H1 (cell line): ENCODE measurements around the gene SMARCB1. TPM values are rescaled to one million over a fixed set of nuclear protein-coding genes. Genes with fewer than 3 reads are reported as not detected.

Experiments
- CTCF ChIA-PET: fragments of 300-600 bp; sonication (Branson Sonifier 250); formaldehyde crosslinking; loops from one replicate; lab custom pipeline; 2021; ENCODE audit not compliant: partially characterized antibody; lab: Charles Lee
- POLR2A ChIA-PET: fragments of 300-600 bp; sonication (Branson Sonifier 250); formaldehyde crosslinking; loops from one replicate; lab custom pipeline; 2021; ENCODE audit warnings: inconsistent platforms; ENCODE audit not compliant: partially characterized antibody; lab: Charles Lee
- DNase-seq, 2 experiments: peaks; one replicate each; pipeline versions ENCODE4 v3.0.0 to v3.0.0-alpha.2; 2010 to 2022; ENCODE audit warnings: low spot score in 2 of 2, low read depth in 1 of 2, mixed read lengths in 1 of 2
- FAIRE-seq: peaks from 2 replicates; lab custom pipeline; 2011; peaks lifted over from hg19 to GRCh38; lab: Jason Lieb, UNC
- H2AFZ ChIP-seq: 2 replicates; pipeline ENCODE4 v1.8.1; 2012; ENCODE audit warnings: low read length, inconsistent platforms
- H2AK5ac ChIP-seq: 2 replicates; pipeline ENCODE4 v1.6.1; 2013; ENCODE audit warnings: low read depth, low read length
- H2BK120ac ChIP-seq: replicated peaks from 2 replicates; pipeline ENCODE3; 2013; ENCODE audit warnings: low read depth, low read length, inconsistent platforms
- H2BK12ac ChIP-seq: 2 replicates; pipeline ENCODE4 v1.6.1; 2013; ENCODE audit warnings: low read depth, low read length
- H2BK15ac ChIP-seq: 2 replicates; pipeline ENCODE4 v1.6.1; 2013; ENCODE audit warnings: low read length
- H2BK20ac ChIP-seq: 2 replicates; pipeline ENCODE4 v1.6.1; 2013; ENCODE audit warnings: low read length
- H2BK5ac ChIP-seq: 2 replicates; pipeline ENCODE4 v1.6.1; 2013; ENCODE audit warnings: low read depth, low read length
- H3K14ac ChIP-seq: 2 replicates; pipeline ENCODE4 v1.6.1; 2013; ENCODE audit warnings: inconsistent platforms; ENCODE audit not compliant: insufficient read length
- H3K18ac ChIP-seq: 2 replicates; pipeline ENCODE4 v1.6.1; 2013; ENCODE audit warnings: low read length; ENCODE audit errors: extremely low read depth
- H3K23ac ChIP-seq: 2 replicates; pipeline ENCODE4 v1.6.1; 2013; ENCODE audit warnings: inconsistent platforms; ENCODE audit not compliant: insufficient read length
- H3K23me2 ChIP-seq: 2 replicates; pipeline ENCODE4 v1.6.1; 2013; ENCODE audit warnings: low read depth, low read length
- H3K27ac ChIP-seq: 2 replicates; pipeline ENCODE4 v1.6.1; 2011; ENCODE audit warnings: low read depth, low read length, inconsistent platforms
- H3K27me3 ChIP-seq, 4 experiments: replicated peaks in 1 of 4; 1 replicate in 1 of 4; 2 replicates in 3 of 4; pipeline versions ENCODE4 v1.6.1 to v1.8.1; 2011 to 2013; ENCODE audit warnings: low read length in 3 of 4, mild to moderate bottlenecking in 3 of 4, inconsistent platforms in 2 of 4, mixed read lengths in 2 of 4, moderate library complexity in 1 of 4; ENCODE audit not compliant: control insufficient read depth in 3 of 4, insufficient read depth in 3 of 4; ENCODE audit errors: extremely low read depth in 1 of 4
- H3K36me3 ChIP-seq, 4 experiments: 2 replicates each; pipeline versions ENCODE4 v1.6.1 to v1.8.1; 2011 to 2013; ENCODE audit warnings: mild to moderate bottlenecking in 4 of 4, low read length in 3 of 4, moderate library complexity in 2 of 4, control low read depth in 1 of 4, inconsistent platforms in 1 of 4; ENCODE audit not compliant: insufficient read depth in 4 of 4, control insufficient read depth in 2 of 4
- H3K4ac ChIP-seq: replicated peaks from 2 replicates; pipeline ENCODE3; 2013; ENCODE audit warnings: low read length, low read depth, mixed read lengths, inconsistent platforms; ENCODE audit not compliant: insufficient read length
- H3K4me1 ChIP-seq, 4 experiments: replicated peaks in 1 of 4; 1 replicate in 1 of 4; 2 replicates in 3 of 4; pipeline versions ENCODE4 v1.6.1 to v1.8.1; 2011 to 2013; ENCODE audit warnings: low read length in 3 of 4, inconsistent platforms in 2 of 4, mixed read lengths in 1 of 4; ENCODE audit not compliant: insufficient read depth in 4 of 4, control insufficient read depth in 3 of 4
- H3K4me2 ChIP-seq, 2 experiments: 2 replicates each; pipeline versions ENCODE4 v1.6.1 to v1.8.1; 2011 to 2013; ENCODE audit warnings: low read depth in 2 of 2, low read length in 2 of 2, control low read depth in 1 of 2, inconsistent platforms in 1 of 2, mild to moderate bottlenecking in 1 of 2; ENCODE audit not compliant: insufficient read depth in 1 of 2
- H3K4me3 ChIP-seq, 4 experiments: fragments of 200-600, 300-600 bp in 1 of 4; sonication (generic), shearing (Covaris generic), sonication (Bioruptor Twin) in 1 of 4; 2 replicates each; pipeline versions ENCODE4 v1.5.1 to v1.8.1; 2011 to 2016; ENCODE audit warnings: low read length in 4 of 4, low read depth in 3 of 4, control low read depth in 2 of 4, inconsistent platforms in 2 of 4, mild to moderate bottlenecking in 2 of 4, mixed read lengths in 1 of 4, moderate library complexity in 1 of 4; ENCODE audit not compliant: insufficient read depth in 2 of 4; ENCODE audit errors: extremely low read depth in 1 of 4
- H3K56ac ChIP-seq: replicated peaks from 2 replicates; pipeline ENCODE3; 2013; ENCODE audit warnings: low read depth, mild to moderate bottlenecking, mixed read lengths, low read length, inconsistent platforms; ENCODE audit not compliant: insufficient read length
- H3K79me1 ChIP-seq: 2 replicates; pipeline ENCODE4 v1.6.1; 2013; ENCODE audit warnings: low read depth, low read length, control low read depth
- H3K79me2 ChIP-seq, 2 experiments: 2 replicates each; pipeline versions ENCODE4 v1.6.1 to v1.8.1; 2012 to 2013; ENCODE audit warnings: low read length in 2 of 2, mild to moderate bottlenecking in 2 of 2, inconsistent platforms in 1 of 2; ENCODE audit not compliant: insufficient read depth in 2 of 2, control insufficient read depth in 1 of 2
- H3K9ac ChIP-seq, 4 experiments: replicated peaks in 1 of 4; 1 replicate in 1 of 4; 2 replicates in 3 of 4; pipeline versions ENCODE4 v1.6.1 to v1.8.1; 2011 to 2013; ENCODE audit warnings: low read depth in 3 of 4, low read length in 3 of 4, control low read depth in 2 of 4, mild to moderate bottlenecking in 2 of 4, moderate library complexity in 2 of 4, inconsistent platforms in 1 of 4; ENCODE audit errors: extremely low read depth in 1 of 4
- H3K9me3 ChIP-seq, 2 experiments: 2 replicates each; pipeline versions ENCODE4 v1.6.1 to v1.8.1; 2012 to 2013; ENCODE audit warnings: mild to moderate bottlenecking in 2 of 2, moderate library complexity in 2 of 2, control low read depth in 1 of 2, inconsistent platforms in 1 of 2, low read depth in 1 of 2, low read length in 1 of 2, mixed read lengths in 1 of 2; ENCODE audit not compliant: insufficient read depth in 2 of 2
- H4K20me1 ChIP-seq, 2 experiments: replicated peaks in 1 of 2; 2 replicates each; pipeline versions ENCODE3 to v1.8.1; 2011 to 2013; ENCODE audit warnings: inconsistent platforms in 2 of 2, low read length in 2 of 2, mild to moderate bottlenecking in 1 of 2; ENCODE audit not compliant: insufficient read depth in 2 of 2, control insufficient read depth in 1 of 2
- H4K5ac ChIP-seq: 2 replicates; pipeline ENCODE4 v1.6.1; 2013; ENCODE audit warnings: low read length, low read depth, mixed read lengths, inconsistent platforms; ENCODE audit not compliant: insufficient read length
- H4K8ac ChIP-seq: 2 replicates; pipeline ENCODE4 v1.8.0; 2013; ENCODE audit warnings: mild to moderate bottlenecking, moderate library complexity, low read length, inconsistent platforms; ENCODE audit not compliant: insufficient read depth; ENCODE audit errors: extremely low read depth
- H4K91ac ChIP-seq: replicated peaks from 2 replicates; pipeline ENCODE3; 2013; ENCODE audit warnings: low read length, mixed read lengths, inconsistent platforms; ENCODE audit not compliant: insufficient read length
- CEBPB ChIP-seq: IDR thresholded peaks from 2 replicates; pipeline ENCODE4 v1.6.1; 2012; ENCODE audit warnings: low read depth, low read length
- POLR2A ChIP-seq, 2 experiments: IDR thresholded peaks; 1 replicate in 1 of 2; 2 replicates in 1 of 2; pipeline ENCODE4 v1.6.1; 2011; ENCODE audit warnings: low read depth in 2 of 2, low read length in 2 of 2, mild to moderate bottlenecking in 2 of 2; ENCODE audit errors: control extremely low read depth in 1 of 2
- WGBS, 2 experiments: shearing (Covaris generic) in 1 of 2; methylation state at CpG; one replicate each; pipeline versions ENCODE4 v1.1.6 to v1.1.7; 2013 to 2015; ENCODE audit warnings: low lambda C conversion rate in 2 of 2, mixed read lengths in 2 of 2, inconsistent platforms in 1 of 2, low coverage in 1 of 2, missing lambda C conversion rate in 1 of 2; ENCODE audit not compliant: insufficient replicate concordance in 2 of 2, insufficient coverage in 1 of 2, insufficient read length in 1 of 2; ENCODE audit errors: extremely low coverage in 1 of 2, missing lambda C conversion rate in 1 of 2; 5-methylcytosine and 5-hydroxymethylcytosine counted together
- polyA plus RNA-seq, 7 experiments: library from polyadenylated mRNA; depleted of rRNA in 3 of 7; stranded (reverse) in 5 of 7; unstranded in 2 of 7; fragments of >200 nt in 5 of 7; fragments of 200-250 nt in 2 of 7; gene quantifications; 1 replicate in 5 of 7; 2 replicates in 1 of 7; 4 replicates in 1 of 7; pipeline versions ENCODE4 v1.2.1 to v1.2.3, GENCODE V29; 2011 to 2013; ENCODE audit warnings: missing spikeins in 2 of 7, mixed read lengths in 2 of 7
- total RNA-seq: library from RNA; stranded (reverse); fragmentation: NEBNext Ultra II Directional; extraction: Animal tissue kit (Norgen Biotek cat#: 25700); gene quantifications from 2 replicates; pipeline ENCODE4 v1.2.1, GENCODE V29; 2021

Gene SMARCB1
- total and polyA plus RNA-seq, 2 of the 8 experiments (the other 6 are each of a cell fraction or from before 2014, with no cell fraction given) = 116 to 145 TPM

DNA sequence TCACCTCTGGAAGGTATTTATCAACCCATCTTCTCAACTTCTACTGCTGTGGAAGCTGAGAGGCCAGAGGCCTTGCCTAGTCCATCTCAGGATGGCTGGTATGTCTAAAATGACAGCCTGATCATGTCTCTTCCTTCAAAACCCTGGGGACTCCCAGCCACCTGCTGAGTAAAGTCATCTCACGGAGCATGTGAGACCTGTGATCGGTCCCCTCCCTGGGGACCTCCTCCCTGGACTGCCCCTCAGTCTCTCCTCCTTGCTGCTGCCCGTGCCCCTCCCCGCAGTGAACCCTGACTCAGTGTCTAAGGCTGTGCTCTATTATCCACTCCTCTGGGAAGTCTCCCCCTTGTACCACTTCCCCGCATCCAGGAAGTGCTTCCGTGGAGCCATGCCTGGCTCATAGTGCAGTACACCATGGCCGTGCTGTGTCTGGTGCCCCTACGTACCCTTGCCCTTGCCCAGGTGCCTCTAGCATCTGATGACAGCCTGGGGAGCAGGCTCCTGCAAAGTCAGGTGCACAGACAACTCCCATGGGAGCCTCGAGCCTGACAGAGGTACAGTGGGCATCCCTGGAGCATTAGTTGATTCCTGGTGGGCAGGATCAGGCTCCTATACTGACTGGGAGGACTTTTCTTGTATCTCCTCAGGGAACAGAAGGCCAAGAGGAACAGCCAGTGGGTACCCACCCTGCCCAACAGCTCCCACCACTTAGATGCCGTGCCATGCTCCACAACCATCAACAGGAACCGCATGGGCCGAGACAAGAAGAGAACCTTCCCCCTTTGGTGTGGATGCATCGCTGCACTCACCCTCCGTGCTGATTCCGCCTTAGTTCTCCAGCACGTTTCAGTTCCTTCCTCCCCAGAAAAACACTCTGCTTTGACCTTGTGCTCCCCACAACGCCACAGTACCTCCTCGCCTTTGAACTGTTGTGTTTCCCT, 13.8 kb downstream of the SMARCB1 start:
- ChIA-PET CTCF (no interaction called here), POLR2A (no interaction called here)
- H3K79me2 ChIP-seq = no peaks in the 10 kb centered on the region
- no peak overlapping the region for H3K56ac ChIP-seq
- no peak overlapping the region for H3K23ac ChIP-seq
- H3K79me1 ChIP-seq = no peaks in the 10 kb centered on the region; the same call in 1 of the 2 replicates
- no peak overlapping the region for H2AFZ ChIP-seq
- H2BK15ac ChIP-seq = no peak overlapping the region
- H3K18ac ChIP-seq = no peak overlapping the region
- H2BK5ac ChIP-seq = no peak overlapping the region
- no peaks in the 10 kb centered on the region for H3K9me3 ChIP-seq
- no peak overlapping the region for H4K5ac ChIP-seq
- H3K27ac ChIP-seq = no peak overlapping the region
- H2BK120ac ChIP-seq = no peak overlapping the region
- H3K4me3 ChIP-seq = no peak overlapping the region
- H3K14ac ChIP-seq = no peak overlapping the region
- no peak overlapping the region for H3K4me2 ChIP-seq
- peaks cover 0 to 19% of the 10 kb centered on the region in 2 experiments for H4K20me1 ChIP-seq
- DNase-seq (no peak), FAIRE-seq (no peak)
- H3K4ac ChIP-seq = no peak overlapping the region
- H2BK12ac ChIP-seq = no peak overlapping the region
- H4K91ac ChIP-seq = no peak overlapping the region
- no peaks in the 10 kb centered on the region for H3K23me2 ChIP-seq
- H2BK20ac ChIP-seq = no peak overlapping the region
- WGBS, 2 experiments = 95% methylated on average over 16 of the region's 18 CpGs; no CpG with 5 or more reads in 1 of the 2 experiments
- no peak overlapping the region for H2AK5ac ChIP-seq
- H4K8ac ChIP-seq = no peak overlapping the region
- no peak overlapping the region for H3K9ac ChIP-seq
- H3K4me1 ChIP-seq = no peaks in the 10 kb centered on the region
- H3K36me3 ChIP-seq = peaks cover 19 to 62% (median 45%) of the 10 kb centered on the region in 4 experiments; a peak in 6 of 8 replicates
- no peaks in the 10 kb centered on the region for H3K27me3 ChIP-seq
- TF ChIP-seq CEBPB (no peak), POLR2A (IDR thresholded peaks at IDR 0.05; ENCODE audit: control extremely low read depth in 1 of 2, low read depth in 2 of 2, low read length in 2 of 2) (no peak)
